ENCODE measurements around the gene CYP2S1.

- TF ChIP-seq CTCF (conservative IDR thresholded peaks at IDR 0.05; ENCODE audit: low read depth in 2 of 2) (no peak), EZH2phosphoT487 (IDR thresholded peaks at IDR 0.05; ENCODE audit: unreplicated experiment) (no peak), EZH2 (IDR thresholded peaks at IDR 0.05; ENCODE audit: low read depth, unreplicated experiment) (no peak), CREB1 (CRISPR knock-in tag; IDR thresholded peaks at IDR 0.05; ENCODE audit: low read depth) (no peak), POLR2AphosphoS5 (IDR thresholded peaks at IDR 0.05; ENCODE audit: low read depth) (no peak), NANOG (IDR thresholded peaks at IDR 0.05; ENCODE audit: borderline replicate concordance) (no peak), STAT1 (IDR thresholded peaks at IDR 0.05; ENCODE audit: unreplicated experiment) (no peak), ZNF331 (CRISPR knock-in tag; IDR thresholded peaks at IDR 0.05; ENCODE audit: low read depth) (no peak), ETS1 (IDR thresholded peaks at IDR 0.05) (no peak), JUNB (IDR thresholded peaks at IDR 0.05; ENCODE audit: unreplicated experiment) (no peak), ZNF114 (CRISPR knock-in tag; IDR thresholded peaks at IDR 0.05) (no peak)
- TF ChIP-seq, protein P1, sequence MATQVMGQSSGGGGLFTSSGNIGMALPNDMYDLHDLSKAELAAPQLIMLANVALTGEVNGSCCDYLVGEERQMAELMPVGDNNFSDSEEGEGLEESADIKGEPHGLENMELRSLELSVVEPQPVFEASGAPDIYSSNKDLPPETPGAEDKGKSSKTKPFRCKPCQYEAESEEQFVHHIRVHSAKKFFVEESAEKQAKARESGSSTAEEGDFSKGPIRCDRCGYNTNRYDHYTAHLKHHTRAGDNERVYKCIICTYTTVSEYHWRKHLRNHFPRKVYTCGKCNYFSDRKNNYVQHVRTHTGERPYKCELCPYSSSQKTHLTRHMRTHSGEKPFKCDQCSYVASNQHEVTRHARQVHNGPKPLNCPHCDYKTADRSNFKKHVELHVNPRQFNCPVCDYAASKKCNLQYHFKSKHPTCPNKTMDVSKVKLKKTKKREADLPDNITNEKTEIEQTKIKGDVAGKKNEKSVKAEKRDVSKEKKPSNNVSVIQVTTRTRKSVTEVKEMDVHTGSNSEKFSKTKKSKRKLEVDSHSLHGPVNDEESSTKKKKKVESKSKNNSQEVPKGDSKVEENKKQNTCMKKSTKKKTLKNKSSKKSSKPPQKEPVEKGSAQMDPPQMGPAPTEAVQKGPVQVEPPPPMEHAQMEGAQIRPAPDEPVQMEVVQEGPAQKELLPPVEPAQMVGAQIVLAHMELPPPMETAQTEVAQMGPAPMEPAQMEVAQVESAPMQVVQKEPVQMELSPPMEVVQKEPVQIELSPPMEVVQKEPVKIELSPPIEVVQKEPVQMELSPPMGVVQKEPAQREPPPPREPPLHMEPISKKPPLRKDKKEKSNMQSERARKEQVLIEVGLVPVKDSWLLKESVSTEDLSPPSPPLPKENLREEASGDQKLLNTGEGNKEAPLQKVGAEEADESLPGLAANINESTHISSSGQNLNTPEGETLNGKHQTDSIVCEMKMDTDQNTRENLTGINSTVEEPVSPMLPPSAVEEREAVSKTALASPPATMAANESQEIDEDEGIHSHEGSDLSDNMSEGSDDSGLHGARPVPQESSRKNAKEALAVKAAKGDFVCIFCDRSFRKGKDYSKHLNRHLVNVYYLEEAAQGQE (IDR thresholded peaks at IDR 0.05; ENCODE audit: unreplicated experiment) = no peak
Observed at GRCh38 chr19:41230067-41230857, 37.2 kb downstream of the CYP2S1 start.

All from GM23338 (cell line).